LNCAP (cell line): Measurements from ENCODE around the gene COL5A1.

Experiments
- CTCF ChIP-seq: fragments of 450-650 bp; IDR thresholded peaks from 2 replicates; pipeline ENCODE4 v1.5.1; 2017; ENCODE audit warnings: mild to moderate bottlenecking

Gene COL5A1

DNA sequence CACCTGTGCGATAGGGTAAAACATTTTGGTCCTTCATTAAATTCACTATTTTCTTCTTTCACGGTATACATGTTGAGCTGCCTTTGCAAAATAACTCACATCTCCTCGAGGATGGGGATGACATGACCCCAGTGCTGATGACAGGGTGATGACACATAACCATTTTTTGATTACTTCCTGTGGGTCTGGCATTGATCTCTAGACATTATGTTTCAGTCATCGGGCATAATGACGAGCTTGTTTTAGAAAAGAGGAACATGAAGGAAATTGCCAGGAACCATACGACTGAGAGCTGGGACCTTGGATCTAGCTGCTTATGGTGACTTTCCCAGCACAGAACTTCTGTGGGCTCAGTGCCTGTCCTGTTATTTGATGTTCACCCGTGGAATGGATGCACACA is 25.2 kb downstream of the COL5A1 start:
- no peak for TF ChIP-seq CTCF

DNA sequence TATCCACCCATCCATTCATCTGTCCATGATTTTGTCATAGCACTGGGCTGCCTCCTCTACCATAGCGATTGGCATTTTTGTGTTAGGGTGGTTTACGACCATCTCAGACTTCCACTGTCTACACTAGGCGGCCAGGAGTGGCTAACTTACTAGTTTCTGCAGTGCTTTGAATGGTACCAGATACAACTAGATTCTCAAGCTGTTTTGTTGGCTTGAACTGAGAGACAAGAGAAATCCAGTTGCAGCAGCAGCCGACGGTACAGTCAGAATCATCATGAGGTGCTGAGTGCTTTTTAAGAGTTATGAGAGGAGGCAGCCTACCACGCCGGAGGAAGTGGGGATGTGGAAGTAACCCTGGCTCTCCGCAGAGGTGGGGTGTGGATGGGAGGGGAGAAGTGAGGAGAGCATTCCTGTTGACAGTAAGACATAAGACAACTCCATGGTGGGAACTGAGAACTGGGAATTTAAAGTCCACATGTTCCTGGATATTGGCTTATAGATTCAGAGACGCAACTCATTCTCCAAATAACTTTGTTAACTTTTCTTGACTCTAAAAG is 27.9 kb downstream of the COL5A1 start:
- TF ChIP-seq CTCF = no peak

DNA sequence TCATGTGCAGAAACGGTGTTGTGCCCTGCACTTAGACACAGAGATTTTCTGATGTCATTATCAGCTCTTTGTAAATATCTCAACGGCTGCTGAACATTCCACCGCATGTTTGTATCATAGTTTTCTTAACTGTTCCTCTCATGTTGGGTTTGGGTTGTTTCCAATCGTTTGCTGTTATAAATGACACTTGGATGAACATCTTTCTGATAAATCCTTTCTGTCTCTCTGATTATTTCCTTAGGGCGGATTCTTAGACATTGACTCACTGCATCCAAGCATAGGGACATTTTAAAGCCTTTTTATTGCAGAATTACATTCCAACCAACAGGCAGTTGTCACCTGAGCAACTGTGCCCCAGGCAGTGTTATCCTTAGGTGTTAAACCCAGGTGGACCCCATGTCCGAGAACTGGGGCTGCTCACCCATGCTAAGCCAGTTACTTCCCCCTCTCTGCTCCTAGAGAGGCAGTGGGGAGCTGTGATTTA is 28.5 kb downstream of the COL5A1 start:
- no peak for TF ChIP-seq CTCF

GRCh38 chr9:134670851-134671281 is 29.3 kb downstream of the COL5A1 start:
- no peak for TF ChIP-seq CTCF

DNA sequence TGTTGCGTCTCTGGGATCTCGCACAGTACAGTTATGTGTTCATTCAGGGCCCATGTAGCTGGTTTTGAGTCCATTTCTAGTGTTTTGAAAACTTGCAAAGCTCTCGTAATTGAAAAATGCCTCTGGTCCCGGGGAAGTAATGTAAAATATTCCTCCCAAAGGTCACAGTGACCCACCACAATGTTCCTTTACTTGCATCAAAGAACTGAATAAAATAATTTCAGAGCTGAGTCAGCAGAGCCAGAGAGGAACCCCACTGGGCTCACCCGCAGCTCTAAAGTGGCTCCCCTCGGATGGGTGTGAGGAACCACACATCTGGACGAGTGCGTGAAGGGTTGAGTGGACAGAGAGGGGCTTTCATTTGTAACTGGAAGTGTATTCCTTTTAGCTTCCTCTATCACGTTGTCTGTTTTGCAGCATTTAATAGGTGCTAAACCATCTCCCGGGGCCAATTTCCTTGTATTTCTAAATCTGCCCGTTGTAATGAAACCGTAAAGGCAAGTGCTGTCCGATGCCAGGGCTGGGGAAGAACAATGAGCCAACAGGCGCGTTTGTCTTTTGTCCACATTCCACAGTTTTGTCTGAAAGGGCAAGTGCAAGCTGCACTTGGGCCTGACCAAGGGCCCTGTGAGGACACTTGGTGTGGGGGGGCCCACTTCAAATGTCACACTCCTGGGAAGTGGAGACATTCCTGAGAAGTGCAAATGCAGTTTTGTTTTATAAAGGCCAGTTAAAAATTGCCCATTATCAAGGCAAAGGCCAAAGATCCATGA is 29.9 kb downstream of the COL5A1 start:
- TF ChIP-seq CTCF = no peak

DNA sequence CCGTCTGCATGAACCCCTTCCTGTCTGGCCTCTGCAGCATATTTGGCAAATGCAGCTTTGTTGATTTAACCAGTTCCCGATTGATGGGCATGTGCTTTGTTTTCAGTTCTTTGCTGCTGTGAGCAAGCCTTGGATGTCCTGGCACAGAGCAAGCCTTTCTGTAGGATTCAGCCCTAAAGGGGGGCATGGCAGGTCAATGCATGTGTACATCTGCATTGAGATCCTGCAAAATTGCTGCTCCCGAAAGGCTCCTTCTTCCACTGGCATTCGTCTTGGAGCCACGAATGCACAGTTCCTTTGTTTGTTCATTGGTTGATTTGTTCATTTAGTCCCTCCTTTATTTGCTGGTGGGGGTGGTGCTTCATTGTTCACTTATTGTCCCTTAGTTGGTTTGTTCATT is 34.8 kb downstream of the COL5A1 start:
- TF ChIP-seq CTCF = no peak

DNA sequence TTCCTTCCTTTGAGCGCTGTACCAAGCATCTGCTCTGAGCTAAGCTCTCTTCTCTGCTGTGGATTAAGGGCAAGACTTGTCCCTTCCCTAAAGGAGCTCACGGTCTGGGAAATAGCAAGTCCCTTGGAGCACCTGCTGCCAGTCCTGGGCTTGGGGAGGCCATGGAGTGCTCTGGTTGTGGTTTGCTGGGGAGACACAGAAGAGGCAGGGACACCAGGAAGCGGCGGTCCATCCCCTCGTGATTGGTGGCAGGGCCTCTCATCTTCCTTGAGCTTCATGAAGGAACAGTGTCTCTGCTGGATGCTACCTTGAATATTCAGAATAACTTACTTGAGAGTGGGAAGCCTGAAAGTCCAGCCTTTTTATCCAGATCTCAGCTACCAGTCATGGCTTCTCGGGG is 35.3 kb downstream of the COL5A1 start:
- no peak for TF ChIP-seq CTCF
